Activated T-cell treated with anti-CD3 and anti-CD28 coated beads, Interleukin-2, amount 50 U/mL, for 48 hours (primary cell): ENCODE data around the gene SEPTIN12.
"Not testable (repeated sequence)": the region's sequence is repeated elsewhere in the genome, so short reads cannot be mapped to it uniquely, and the experiment has no call there.

Experiments used
- DNase-seq, 2 experiments: peaks; one replicate each; pipeline ENCODE4 v3.0.0-alpha.2; 2020

SEPTIN12 gene

DNA sequence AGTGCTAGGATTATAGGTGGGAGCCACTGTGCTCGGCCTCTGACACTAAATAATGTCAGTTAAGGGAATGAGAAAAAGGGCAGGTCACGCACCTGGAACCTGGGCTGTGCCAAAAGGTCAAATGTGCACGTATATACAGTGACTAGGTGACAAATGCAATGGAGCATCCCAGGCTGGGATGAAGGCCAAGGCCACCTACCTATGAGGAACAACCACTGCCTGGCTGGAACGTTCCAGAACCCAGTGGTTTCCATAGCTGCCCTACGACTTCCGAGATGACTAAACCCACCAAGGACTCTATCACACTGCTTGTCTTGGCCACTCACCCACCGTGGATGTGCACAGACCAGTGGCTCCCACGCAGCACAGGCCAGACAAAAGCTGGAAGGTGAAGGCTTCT is 37.2 kb downstream of the SEPTIN12 start:
- DNase-seq, result no peak

DNA sequence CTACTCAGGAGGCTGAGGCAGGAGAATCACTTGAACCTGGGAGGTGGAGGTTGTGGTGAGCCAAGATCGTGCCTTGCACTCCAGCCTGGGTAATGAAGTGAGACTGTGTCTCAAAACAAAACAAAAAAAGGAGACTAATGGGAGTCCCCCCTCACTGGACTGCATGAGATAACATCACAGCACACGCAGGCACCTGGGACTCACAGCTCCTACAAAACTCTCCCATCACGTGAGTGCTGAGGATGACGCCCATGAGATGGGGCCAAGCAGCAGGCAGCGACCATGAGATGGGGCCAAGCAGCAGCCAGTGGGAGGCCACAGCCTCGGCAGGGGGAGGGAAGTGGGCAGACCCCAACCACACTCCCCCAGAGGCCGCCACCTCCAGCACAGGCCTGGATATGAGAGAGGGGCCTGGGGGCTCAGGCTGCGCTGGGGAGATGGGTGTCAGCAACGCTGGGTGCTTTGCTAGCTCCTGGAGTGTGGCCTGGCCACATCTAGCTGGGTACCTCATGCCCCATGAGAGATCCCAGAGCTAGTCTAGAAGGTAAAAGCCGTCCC is 38.4 kb downstream of the SEPTIN12 start:
- no peak for DNase-seq

DNA sequence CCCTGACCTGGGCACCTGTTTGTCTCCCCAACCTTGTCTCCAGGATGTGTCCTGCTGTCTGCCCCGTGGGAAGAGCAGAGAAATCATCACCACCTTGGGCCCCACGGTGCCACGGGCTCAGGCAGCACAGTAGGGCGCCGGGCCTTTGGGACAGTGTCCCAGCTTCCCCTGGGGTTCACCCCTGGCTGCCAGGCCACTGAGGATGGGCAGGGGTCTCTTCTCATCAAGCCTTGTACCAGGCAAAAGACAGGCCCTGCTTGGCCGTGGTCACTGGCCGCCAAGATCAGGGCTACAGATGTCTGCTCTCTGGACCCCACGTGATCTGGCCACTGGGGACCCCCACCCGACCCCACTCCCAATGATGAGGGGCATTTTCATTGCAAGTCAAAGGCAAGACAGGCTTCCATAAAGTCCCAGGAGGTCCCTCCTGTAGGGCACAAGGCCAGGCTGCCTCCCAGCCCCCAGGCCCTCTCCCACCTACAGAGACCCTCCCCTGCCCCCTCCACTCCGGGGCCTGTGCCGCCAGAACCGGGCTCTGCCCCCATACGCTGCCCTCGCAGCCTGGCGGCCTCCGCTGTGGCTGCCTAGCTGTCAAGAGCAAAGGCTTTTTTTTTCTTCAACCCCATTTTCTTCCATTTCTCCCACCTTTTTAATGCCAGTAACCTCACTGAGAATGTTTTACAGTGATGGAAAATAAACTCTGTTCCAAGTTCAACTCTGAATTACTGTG is 39.3 kb downstream of the SEPTIN12 start:
- no peak for DNase-seq

DNA sequence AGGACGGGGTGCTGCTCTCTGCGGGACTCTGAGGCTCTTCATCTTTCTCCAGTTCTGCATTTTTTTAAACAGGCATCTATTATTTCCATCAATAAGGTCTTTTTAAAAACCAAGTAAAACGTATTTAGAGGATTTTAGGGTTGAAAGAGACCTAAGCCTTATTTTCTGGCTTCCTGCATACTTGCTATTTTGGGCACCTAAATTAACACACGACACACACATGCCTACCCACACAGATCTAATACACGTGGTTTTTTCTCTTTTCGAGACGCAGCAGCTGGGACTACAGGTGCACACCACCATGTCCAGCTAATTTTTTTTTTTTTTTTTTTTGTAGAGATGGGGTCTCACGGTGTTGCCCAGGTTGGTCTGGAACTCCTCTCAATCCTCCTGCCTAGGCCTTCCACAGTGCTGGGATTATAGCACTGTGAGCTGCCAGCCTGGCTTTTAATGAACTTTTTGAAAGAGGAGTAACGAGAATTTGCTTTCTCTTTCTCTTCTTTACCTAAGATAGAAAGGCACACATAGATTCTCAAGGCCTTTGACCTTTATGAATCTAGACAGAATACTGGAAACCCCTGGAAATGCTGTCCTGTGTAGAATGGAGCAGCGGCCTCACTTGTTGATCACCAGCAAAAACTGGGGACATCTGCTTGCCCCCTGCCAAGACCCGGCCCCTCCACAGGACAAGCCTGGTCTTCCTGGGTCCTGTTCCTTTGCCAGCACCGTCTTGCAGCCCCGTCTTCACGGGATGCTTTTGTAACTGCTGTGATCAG is 40.1 kb downstream of the SEPTIN12 start:
- DNase-seq, result no peak

DNA sequence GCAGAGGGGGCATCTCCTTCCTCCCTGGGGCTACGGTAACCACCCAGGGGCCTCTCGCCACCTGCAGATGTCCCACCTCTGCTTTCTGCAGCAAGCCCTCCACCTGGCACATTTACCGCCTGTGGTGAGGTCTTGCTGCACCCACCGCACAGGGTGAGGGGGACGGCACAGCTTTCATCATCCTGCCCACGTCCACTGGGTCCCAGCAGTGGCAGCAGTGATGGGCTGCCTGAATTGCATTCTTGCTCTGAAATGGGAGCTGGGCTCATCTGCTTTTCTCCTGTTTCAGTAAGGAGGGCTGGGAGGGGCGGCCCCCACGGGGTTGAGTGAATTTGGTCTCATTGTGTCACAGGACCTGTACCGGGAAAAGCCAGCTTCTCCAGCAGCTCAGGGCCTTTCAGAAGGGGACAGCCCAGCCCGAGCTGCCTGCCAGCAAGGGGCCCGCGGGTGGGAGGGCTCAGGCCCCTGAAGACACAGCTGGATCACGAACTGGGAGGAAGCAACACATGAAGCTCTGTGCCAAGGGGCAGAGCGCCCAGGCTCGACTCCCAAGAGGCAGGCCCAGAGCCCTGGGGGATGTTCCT is 41.1 kb downstream of the SEPTIN12 start:
- no peak for DNase-seq

DNA sequence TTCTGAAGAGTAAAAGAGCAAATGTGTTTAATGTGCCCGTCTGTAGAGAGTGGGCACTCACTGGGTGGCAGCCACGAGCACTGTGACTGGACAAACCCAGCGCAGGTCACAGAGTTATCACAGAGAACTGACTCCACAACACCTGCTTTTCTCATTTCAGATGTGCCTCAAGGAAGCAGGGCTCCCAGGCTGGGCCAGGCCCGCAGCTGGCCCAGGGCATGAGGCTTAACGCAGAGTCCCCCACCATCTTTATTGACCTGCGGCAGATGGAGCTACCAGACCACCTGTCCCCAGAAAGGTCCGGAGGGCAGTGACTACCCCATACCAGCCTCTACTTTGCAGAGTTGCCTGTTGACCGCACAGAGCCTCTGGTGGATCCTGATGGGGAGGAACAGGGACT is 41.9 kb downstream of the SEPTIN12 start:
- DNase-seq, result no peak

DNA sequence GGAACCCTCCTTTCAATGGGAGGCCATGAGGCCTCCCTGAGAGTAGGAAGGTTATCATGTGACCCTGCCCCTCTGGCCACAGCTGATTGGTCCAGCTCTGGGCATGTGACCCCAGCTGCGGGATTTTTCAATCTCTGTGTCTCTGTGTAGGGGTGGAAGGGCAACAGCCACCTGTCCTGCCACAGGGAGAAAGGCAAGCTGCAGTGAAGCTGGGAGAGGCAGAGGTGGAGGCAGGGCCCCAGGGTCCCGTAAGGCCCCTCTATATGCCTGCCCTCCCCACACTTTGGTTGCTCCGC is 42.9 kb downstream of the SEPTIN12 start:
- no peak for DNase-seq

DNA sequence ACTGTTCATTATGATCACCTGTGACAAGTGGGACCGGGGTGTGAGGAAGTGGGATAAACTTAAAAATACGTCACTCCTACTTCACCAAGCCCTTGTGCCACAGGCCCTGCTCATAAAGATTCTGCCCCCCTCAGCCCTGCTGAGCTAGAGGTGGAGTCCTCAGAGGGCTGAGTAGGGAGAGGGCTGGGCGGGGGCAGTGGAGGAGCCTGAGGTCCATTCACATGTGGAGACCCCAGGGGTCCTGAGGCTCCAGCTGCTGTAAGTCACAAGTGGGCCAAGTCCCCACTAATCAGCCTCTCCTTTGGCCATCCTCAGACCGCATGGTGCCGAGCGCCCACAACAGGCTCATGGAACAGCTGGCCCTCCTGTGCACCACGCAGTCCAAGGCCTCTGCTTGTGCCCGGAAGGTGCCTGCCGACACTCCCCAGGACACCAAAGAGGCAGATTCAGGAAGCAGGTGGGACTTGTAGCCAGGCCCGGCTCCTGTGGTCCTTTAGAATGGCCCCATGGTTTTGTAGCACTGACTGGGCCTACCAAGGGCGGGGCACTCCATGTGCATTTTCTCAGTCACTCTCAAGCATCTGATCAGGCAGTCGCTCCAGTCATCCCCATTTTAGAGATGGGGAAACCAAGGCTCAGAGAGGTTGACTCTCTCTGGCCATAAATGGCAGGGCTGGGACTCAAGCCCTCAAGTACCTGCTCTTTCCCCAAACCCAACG is 43.4 kb downstream of the SEPTIN12 start:
- no peak for DNase-seq

DNA sequence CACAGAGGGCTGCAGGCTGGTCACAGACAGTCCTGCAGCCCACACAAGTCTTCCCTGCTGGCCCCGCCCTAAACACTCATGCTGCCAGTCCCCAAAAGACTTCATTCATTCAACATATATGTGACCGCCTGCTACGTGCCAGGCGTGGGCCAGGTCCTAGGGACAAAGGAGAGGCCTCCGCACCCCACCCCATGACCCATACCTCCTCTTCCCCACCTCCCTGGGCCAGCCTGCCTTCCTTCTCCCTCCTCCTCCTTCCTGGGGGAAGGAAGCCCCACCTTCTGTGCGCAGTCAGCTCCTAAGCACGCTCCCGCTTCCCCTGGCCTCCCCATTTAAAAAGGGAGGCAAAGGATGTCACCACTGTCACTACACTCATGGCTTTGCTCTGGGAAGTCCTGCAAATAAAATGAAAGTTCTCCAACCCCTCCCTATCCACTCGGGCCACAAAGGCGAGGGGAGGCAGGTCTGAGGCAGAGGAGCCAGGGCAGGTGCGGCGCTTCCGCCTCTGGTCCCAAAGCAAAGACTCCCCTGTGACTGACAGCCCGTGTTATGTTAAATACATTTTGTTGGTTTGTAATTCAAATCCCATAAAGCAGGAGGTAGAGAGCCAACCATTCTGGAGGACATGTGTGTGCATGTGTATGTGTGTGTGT is 44.8 kb downstream of the SEPTIN12 start:
- DNase-seq, result peak in 1 of 2 experiments; percentile 24

DNA sequence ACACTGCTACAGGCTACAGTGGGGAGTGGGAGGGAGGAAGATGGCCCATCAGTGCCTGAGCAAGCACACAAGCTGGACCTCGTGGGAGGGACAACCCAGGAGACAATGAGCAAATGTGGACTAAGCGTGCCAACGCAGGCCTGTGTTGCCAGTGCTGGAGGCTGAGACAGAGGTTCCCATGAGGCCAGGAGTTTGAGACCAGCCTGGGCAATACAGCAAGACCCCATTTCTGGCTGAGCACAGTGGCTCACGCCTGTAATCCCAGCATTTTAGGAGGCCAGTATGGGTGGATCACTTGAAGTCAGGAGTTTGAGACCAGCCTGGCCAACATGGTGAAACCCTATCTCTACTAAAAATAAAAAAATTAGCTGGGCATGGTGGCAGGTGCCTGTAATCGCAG is 49.8 kb downstream of the SEPTIN12 start:
- DNase-seq, result not testable (repeated sequence)

DNA sequence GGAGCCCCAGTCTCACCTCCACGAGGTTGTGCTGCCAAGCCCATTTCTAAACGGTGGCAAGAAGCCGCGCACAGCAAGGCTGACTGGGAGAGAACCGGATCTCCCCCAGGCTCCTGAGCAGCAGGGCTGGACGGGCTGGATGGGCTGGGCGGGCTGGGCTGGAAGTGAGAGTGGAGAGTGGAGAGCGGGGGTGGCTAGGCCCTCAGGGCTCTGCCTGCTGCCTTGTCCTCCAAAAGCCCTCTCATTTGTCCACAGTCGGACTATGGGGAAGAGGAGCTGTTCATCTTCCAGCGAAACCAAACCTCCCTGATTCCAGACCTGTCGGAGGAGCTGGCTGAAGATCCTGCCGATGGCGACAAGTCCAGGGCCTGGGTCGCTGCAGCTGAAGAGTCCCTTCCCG is 50.6 kb downstream of the SEPTIN12 start:
- no peak for DNase-seq

DNA sequence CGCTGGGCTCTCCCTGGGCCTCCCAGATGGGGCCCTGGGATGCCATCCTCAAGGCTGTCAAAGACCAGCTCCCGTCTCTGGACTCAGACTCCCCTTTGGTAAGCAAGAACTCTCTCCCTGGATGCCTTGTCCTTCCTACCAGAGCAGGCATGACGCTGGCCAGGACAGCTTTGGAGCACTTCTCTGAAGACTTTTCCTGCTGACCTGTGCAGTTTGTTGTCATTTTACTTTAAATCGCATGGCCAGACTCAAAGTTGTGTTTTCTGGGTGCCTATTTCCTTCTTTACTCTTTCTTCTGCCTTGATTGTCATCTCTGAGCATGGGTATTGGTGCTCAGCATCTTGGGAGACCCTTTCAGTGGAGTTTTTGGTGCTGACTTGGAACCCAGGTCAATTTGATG is 51.6 kb downstream of the SEPTIN12 start:
- DNase-seq, result no peak

DNA sequence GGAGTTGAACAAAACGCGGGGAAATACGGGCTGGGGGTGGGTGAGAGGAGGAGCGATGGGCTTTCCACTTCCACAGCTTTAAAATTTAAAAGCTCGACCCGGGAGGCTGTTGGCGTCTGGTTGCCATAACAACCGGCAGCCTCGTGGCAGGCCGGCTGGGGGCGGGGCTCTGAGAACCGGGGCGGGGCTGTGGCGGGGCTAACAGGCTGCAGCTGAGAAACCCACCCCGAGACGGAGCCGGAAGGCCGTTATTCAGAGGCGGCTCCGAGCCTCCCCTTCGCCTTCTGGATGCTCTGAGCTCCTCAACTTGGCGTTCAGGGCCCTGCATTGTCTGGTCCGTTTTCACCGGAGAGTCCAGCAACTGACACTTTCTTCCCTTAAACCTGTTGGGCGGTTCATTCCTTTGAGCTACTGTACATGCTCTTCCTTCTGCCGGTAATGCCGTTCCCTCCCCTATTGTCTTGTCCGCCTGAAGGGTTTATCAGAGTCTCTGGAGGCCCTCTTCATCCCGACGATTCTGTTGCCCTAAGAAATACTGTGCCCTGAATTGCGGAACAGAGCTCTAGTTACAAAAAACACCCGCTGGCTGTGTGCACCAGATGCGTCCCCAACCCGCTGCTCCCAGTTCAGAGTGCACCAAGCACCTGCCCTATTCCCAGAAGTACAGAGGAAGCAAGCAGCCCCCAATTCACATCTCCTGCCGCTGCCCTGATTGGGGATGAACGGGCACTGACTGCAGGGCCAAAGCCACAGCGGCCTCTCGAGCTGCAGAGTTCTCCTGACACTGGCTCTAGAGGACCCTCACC is 53.2 kb downstream of the SEPTIN12 start:
- peak; percentile 92 to 93 for DNase-seq

DNA sequence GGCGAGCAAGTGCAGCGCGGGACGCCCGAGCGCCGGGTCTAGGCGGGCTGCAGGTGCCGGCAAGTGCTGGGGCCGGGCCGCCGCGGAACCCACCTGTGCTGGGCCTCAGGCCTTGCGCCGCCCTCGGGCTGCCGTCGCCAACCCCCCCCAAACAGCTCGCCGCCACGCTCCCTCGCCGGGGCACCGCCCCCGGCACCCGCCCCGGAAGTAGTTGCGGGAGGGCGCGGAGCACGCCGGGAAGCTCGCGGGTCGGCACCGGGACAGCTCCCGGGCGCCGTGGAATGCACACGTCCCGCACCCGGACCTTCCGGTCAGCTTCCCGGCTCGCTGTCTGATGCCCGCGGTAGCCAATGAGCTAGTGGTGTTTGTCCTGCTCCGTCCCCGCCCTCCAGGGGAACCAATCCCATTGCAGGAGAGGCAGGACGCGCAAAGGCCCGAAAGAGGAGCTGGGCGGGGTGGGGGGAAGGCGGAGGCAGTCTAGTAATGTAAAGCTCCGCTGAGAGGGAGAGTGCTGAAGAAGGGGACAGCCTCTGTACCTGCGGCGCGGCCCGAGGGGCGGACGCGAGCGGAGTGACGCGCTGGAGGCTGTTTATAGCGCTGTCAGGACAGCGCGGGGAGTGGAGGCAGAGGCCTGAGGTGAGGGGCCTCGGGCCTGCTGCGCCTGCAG is 53.9 kb downstream of the SEPTIN12 start, which contains the start of the genes ANKS3 and DNAAF8:
Gene ANKS3, minus strand, starts transcription at position 209 of the 667 bp plus-strand sequence. CDS start 4,122 bp downstream, outside the sequence.
Gene DNAAF8, plus strand, starts transcription at position 475 of the 667 bp plus-strand sequence. CDS start 1,978 bp downstream, outside the sequence.
- peak; percentile 89 to 90 for DNase-seq

DNA sequence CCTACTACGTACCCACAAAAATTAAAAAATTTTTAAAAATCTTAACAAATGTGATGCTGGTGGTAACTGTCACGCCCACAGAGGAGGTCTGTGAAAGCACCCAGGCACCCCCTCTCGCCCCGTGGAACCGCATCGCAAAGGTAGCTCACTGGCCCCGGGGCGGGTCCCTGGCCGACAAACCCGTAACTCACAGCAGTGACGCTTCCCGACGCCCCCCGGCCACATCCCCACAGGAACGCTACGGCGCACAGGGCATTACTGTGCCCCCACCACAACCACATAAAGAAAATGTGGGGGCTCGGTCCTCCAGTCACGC is 54.4 kb downstream of the SEPTIN12 start:
- DNase-seq, result no peak

DNA sequence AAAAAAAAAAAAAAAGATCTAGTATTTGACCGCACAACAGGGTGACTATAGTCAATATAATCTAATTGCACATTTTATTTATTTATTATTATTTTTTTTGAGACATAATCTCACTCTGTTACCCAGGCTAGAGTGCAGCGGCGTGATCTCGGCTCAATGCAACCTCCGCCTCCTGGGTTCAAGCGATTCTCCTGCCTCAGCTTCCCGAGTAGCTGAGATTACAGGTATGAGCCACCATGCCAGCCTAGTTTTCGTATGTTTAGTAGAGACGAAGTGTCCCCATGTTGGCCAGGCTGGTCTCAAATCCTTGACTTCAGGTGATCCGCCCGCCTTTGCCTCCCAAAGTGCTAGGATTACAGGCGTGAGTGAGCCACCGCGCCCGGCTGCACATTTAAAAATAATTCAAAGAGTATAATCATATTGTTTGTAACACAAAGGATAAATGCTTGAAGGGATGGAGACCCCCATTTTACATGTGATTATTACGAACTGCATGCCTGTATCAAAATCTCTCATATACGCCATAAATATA is 54.9 kb downstream of the SEPTIN12 start:
- peak in 1 of 2 experiments; percentile 27 for DNase-seq

DNA sequence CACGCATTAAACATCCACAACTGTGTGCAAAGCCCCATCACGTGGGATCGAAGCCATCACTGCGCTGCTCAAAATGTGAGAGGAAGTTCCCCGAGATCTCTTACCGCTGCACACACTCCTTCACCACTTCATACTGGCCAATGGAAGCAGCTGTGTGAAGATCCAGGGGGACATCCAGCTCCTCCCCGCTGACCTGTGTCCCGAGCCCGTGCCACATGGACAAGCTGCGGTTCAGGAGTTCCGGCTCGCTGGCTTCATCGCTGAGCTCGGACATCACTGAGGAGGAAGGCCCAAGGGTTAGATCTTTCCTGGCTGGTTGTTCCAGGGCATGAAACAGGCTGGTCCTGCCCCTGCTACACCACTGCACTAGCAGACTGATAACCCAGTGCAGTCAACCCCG is 58.3 kb downstream of the SEPTIN12 start:
- DNase-seq, result no peak

DNA sequence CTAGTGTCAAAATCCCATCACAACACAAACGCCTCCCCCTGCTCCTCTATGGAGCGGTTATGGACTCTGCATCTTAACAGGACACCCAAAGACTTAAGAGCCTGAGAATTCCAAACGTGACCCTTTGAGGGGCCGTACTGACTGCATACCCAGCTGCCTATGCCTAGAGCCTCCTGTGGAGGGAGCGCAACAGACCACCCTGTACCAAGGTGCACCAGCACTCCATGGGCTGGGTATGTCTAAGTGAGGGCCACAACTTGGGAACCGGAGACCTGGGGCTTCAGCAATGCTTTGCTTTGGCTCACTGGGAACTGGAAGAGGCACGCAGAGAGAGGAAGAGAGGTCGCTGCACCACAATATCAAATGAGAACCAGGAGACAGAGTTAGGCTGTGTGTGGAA is 59.5 kb downstream of the SEPTIN12 start:
- no peak for DNase-seq
